SU-DHL-6 (cell line): ENCODE results near the gene CDK5R1.

Source experiments
- H2AFZ ChIP-seq: fragments of 200-600 bp; sonication (generic); 2 replicates; pipeline ENCODE4 v1.6.1; 2014; ENCODE audit warnings: low read depth, mild to moderate bottlenecking, moderate library complexity, mixed read lengths, antibody characterized with exemption, low read length; ENCODE audit not compliant: severe bottlenecking
- H3F3A ChIP-seq: fragments of 200-600 bp; shearing (Covaris generic); 2 replicates; pipeline ENCODE4 v1.6.0; 2016; ENCODE audit warnings: antibody characterized with exemption, mild to moderate bottlenecking; ENCODE audit not compliant: insufficient read depth
- H3K27ac ChIP-seq: fragments of 200-600 bp; sonication (generic); 2 replicates; pipeline ENCODE4 v1.5.1; 2016; ENCODE audit warnings: low read depth, mild to moderate bottlenecking, low read length, moderate library complexity, mixed read lengths
- H3K27me3 ChIP-seq: fragments of 200-600 bp; sonication (generic), shearing (Covaris generic); 2 replicates; pipeline ENCODE4 v1.6.0; 2014; ENCODE audit warnings: mild to moderate bottlenecking, low read length
- H3K36me3 ChIP-seq: fragments of 200-600 bp; sonication (generic); 2 replicates; pipeline ENCODE4 v1.6.1; 2014; ENCODE audit warnings: mild to moderate bottlenecking, low read length, mixed read lengths
- H3K4me2 ChIP-seq: fragments of 300-600, 200-600 bp; shearing (Covaris generic), sonication (generic); 2 replicates; pipeline ENCODE4 v1.6.0; 2014; ENCODE audit warnings: low read length, low read depth, mild to moderate bottlenecking; ENCODE audit not compliant: poor library complexity, severe bottlenecking
- H3K4me3 ChIP-seq: fragments of 200-600 bp; sonication (generic); 2 replicates; pipeline ENCODE4 v1.5.1; 2014; ENCODE audit warnings: antibody characterized with exemption, low read length, mild to moderate bottlenecking, mixed read lengths; ENCODE audit not compliant: insufficient read depth, poor library complexity, severe bottlenecking
- H3K79me2 ChIP-seq: fragments of 200-600 bp; sonication (generic); 2 replicates; pipeline ENCODE4 v1.6.1; 2014; ENCODE audit warnings: mild to moderate bottlenecking, low read length, moderate library complexity; ENCODE audit not compliant: insufficient read depth
- H3K9ac ChIP-seq: fragments of 200-600 bp; sonication (generic); 2 replicates; pipeline ENCODE4 v1.7.0; 2014; ENCODE audit warnings: mild to moderate bottlenecking, low read length
- H3K9me2 ChIP-seq: fragments of 200-600 bp; sonication (generic); replicated peaks from 2 replicates; pipeline ENCODE4 v1.6.1; 2014; ENCODE audit warnings: low read length; ENCODE audit not compliant: insufficient read depth
- H3K9me3 ChIP-seq: fragments of 200-600 bp; sonication (generic); 2 replicates; pipeline ENCODE4 v1.6.1; 2014; ENCODE audit warnings: low read length, mixed read lengths; ENCODE audit not compliant: insufficient read depth
- H4K20me1 ChIP-seq: fragments of 200-600 bp; sonication (generic); 2 replicates; pipeline ENCODE4 v1.6.1; 2014; ENCODE audit warnings: low read depth, mild to moderate bottlenecking, antibody characterized with exemption, low read length, moderate library complexity, mixed read lengths
- EZH2phosphoT487 ChIP-seq: fragments of 200-600 bp; sonication (generic), shearing (Covaris generic); conservative IDR thresholded peaks from 2 replicates; pipeline ENCODE4 v1.6.1; 2018; ENCODE audit warnings: mild to moderate bottlenecking, antibody characterized with exemption, low read length, moderate library complexity, mixed read lengths
- TF ChIP-seq, protein P1 (sequence below): fragments of 200-600 bp; sonication (generic); IDR thresholded peaks from one replicate; pipeline ENCODE4 v1.5.1; 2017; ENCODE audit warnings: antibody characterized with exemption, mild to moderate bottlenecking, low read length, moderate library complexity; ENCODE audit not compliant: insufficient read depth, poor library complexity, severe bottlenecking

Gene CDK5R1

DNA sequence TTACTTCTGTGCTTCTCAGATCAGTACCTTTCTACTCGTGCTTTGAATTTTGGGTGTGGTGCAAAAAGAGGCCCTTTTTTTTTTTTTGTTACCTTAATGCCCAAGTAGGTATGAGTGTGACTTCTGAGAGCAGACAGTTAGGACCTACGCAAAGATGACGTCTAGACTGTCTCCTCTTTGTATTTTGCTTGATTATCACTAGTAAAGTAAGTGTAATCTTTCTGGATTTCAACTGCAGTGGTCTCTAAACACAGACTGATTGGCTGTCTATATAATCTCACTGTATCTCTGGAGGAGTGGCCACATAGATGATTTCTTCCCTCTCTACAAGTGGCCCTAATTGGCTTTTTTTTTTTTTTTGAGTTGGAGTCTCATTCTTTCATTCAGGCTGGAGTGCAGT, 11.5 kb upstream of the CDK5R1 start:
- H3K9ac ChIP-seq, result no peak overlapping the region
- TF ChIP-seq, protein P1, sequence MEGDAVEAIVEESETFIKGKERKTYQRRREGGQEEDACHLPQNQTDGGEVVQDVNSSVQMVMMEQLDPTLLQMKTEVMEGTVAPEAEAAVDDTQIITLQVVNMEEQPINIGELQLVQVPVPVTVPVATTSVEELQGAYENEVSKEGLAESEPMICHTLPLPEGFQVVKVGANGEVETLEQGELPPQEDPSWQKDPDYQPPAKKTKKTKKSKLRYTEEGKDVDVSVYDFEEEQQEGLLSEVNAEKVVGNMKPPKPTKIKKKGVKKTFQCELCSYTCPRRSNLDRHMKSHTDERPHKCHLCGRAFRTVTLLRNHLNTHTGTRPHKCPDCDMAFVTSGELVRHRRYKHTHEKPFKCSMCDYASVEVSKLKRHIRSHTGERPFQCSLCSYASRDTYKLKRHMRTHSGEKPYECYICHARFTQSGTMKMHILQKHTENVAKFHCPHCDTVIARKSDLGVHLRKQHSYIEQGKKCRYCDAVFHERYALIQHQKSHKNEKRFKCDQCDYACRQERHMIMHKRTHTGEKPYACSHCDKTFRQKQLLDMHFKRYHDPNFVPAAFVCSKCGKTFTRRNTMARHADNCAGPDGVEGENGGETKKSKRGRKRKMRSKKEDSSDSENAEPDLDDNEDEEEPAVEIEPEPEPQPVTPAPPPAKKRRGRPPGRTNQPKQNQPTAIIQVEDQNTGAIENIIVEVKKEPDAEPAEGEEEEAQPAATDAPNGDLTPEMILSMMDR, result no peak
- H3K4me2 ChIP-seq, result no peak overlapping the region
- H3K27ac ChIP-seq, result no peak overlapping the region
- no peaks in the 10 kb centered on the region for H4K20me1 ChIP-seq
- H3F3A ChIP-seq, result no peaks in the 10 kb centered on the region
- no peaks in the 10 kb centered on the region for H3K9me2 ChIP-seq
- no peak overlapping the region for H3K4me3 ChIP-seq
- H3K36me3 ChIP-seq, result peaks cover 31% of the 10 kb centered on the region
- H3K9me3 ChIP-seq, result no peaks in the 10 kb centered on the region
- no peaks in the 10 kb centered on the region for H3K79me2 ChIP-seq
- no peaks in the 10 kb centered on the region for H3K27me3 ChIP-seq
- no peak overlapping the region for H2AFZ ChIP-seq

DNA sequence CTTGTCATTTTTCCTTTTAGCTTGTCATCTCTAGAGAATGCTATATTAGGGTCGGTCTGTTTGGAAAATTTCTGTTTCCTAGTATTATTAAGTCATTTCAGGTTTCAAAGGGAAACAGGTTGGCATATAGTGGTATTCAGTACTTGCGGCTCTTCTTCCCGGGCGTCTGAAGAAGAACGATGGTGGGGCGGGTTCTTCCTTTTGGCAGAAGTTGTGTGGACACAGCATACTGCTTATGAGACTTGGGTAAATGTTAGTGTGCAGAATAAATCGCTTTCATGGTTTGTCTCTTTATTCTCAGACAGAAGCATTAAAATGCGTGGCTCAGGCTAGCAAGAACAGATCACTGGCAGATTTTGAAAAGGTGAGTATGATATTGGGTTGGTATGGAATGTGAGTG, 9.6 kb upstream of the CDK5R1 start:
- H3K9me3 ChIP-seq, result no peaks in the 10 kb centered on the region
- no peak overlapping the region for H3K4me2 ChIP-seq
- H3K9ac ChIP-seq, result no peak overlapping the region
- TF ChIP-seq EZH2phosphoT487, result no peak
- TF ChIP-seq, protein P1, result no peak
- H3F3A ChIP-seq, result no peaks in the 10 kb centered on the region
- H3K4me3 ChIP-seq, result no peak overlapping the region
- H4K20me1 ChIP-seq, result no peaks in the 10 kb centered on the region
- H2AFZ ChIP-seq, result no peak overlapping the region
- peaks cover 23% of the 10 kb centered on the region for H3K36me3 ChIP-seq
- no peaks in the 10 kb centered on the region for H3K27me3 ChIP-seq
- H3K79me2 ChIP-seq, result no peaks in the 10 kb centered on the region
- H3K9me2 ChIP-seq, result no peaks in the 10 kb centered on the region
- no peak overlapping the region for H3K27ac ChIP-seq

DNA sequence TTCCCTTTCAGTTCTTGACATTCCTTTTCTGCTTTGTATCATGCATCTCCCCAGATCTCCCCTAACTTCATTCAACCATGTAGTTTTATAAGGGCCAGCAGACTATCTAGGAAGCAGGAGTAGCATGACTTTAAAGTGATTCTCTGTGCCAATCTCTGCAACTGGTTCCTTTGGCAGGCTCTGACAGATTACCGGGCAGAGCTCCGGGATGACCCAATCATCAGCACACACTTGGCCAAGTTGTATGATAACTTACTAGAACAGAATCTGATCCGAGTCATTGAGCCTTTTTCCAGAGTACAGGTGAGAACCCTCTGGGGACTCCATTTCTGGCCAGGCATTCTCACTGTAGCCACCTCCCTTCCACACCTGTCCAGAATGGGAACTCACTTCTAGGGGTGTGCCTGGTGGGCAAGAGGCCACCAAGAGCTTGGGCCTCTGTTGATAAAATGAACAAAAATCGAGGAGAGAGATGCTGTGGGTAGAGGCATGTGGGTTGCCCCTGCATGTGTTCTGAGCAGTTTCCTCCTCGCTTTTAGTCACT, 7.6 kb upstream of the CDK5R1 start:
- H4K20me1 ChIP-seq, result no peaks in the 10 kb centered on the region
- H3K36me3 ChIP-seq, result peaks cover 21% of the 10 kb centered on the region
- no peak overlapping the region for H3K4me3 ChIP-seq
- H3K79me2 ChIP-seq, result no peaks in the 10 kb centered on the region
- H3F3A ChIP-seq, result peaks cover 9% of the 10 kb centered on the region
- H3K4me2 ChIP-seq, result no peak overlapping the region
- no peak for TF ChIP-seq EZH2phosphoT487
- TF ChIP-seq, protein P1, result no peak
- H3K9ac ChIP-seq, result no peak overlapping the region
- no peak overlapping the region for H2AFZ ChIP-seq
- H3K27me3 ChIP-seq, result no peaks in the 10 kb centered on the region
- H3K27ac ChIP-seq, result no peak overlapping the region
- no peaks in the 10 kb centered on the region for H3K9me3 ChIP-seq
- no peaks in the 10 kb centered on the region for H3K9me2 ChIP-seq
